Tibial nerve (tissue), 4 donors: ENCODE measurements around the gene TMPRSS12.

Experiments
- EP300 ChIP-seq, 2 donors: sonication (generic); formaldehyde crosslinking; IDR thresholded peaks; one replicate each; pipeline ENCODE4 v1.6.1; 2017; ENCODE audit warnings: antibody characterized with exemption in 2 of 2, mild to moderate bottlenecking in 1 of 2
- TF ChIP-seq, protein P1 (sequence below), 5 experiments: fragments of 200-600 bp in 3 of 5; fragments of 450-650 bp in 2 of 5; sonication (generic) in 3 of 5; IDR thresholded peaks; one replicate each; pipeline ENCODE4 v1.5.1; 2016 to 2019; ENCODE audit warnings: antibody characterized with exemption in 5 of 5, mild to moderate bottlenecking in 3 of 5, moderate library complexity in 2 of 5

DNA sequence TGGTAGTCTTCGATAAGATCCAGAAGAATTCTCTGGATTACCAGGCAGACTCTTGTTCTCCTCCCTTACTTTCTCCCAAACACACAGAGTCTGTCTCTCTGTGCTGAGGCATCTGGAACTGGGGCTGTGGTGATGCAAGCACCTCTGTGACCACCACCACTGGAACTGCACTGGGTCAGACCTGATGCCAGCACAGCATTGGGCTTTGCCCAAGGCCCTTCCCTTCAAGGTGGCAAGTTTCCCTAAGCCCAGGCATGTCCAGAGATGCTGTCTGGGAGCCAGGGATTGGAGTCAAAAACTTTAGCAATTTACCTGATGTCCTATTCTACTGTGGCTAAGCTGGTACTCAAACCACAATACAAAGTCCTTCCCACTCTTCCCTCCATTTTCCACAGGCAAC, 14.6 kb upstream of the TMPRSS12 start:
- TF ChIP-seq, protein P1, sequence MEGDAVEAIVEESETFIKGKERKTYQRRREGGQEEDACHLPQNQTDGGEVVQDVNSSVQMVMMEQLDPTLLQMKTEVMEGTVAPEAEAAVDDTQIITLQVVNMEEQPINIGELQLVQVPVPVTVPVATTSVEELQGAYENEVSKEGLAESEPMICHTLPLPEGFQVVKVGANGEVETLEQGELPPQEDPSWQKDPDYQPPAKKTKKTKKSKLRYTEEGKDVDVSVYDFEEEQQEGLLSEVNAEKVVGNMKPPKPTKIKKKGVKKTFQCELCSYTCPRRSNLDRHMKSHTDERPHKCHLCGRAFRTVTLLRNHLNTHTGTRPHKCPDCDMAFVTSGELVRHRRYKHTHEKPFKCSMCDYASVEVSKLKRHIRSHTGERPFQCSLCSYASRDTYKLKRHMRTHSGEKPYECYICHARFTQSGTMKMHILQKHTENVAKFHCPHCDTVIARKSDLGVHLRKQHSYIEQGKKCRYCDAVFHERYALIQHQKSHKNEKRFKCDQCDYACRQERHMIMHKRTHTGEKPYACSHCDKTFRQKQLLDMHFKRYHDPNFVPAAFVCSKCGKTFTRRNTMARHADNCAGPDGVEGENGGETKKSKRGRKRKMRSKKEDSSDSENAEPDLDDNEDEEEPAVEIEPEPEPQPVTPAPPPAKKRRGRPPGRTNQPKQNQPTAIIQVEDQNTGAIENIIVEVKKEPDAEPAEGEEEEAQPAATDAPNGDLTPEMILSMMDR (IDR thresholded peaks at IDR 0.05) = no peak
- no peak for TF ChIP-seq EP300 (IDR thresholded peaks at IDR 0.05)
